Left renal pelvis (tissue), 4 donors: ENCODE data around the gene SLC10A3. TPM values are rescaled to one million over a fixed set of nuclear protein-coding genes. Genes with fewer than 3 reads are reported as not detected.

Experiments
- DNase-seq, 4 donors: peaks; one replicate each; pipeline ENCODE4 v3.0.0-alpha.2; 2013; ENCODE audit warnings: low read depth in 4 of 4, low spot score in 3 of 4
- polyA plus RNA-seq, 4 donors: library from polyadenylated mRNA; unstranded; fragments of 120-200 nt; gene quantifications; one replicate each; pipeline ENCODE4 v1.2.1, GENCODE V29; 2013; ENCODE audit not compliant: insufficient read length in 4 of 4

Gene SLC10A3
- polyA plus RNA-seq, 4 donors = 17.2 to 21.7 (median 21.0) TPM

GRCh38 chrX:154467556-154467955 lies 22.9 kb downstream of the SLC10A3 start:
- no peak for DNase-seq

GRCh38 chrX:154466907-154467306 lies 23.5 kb downstream of the SLC10A3 start:
- no peak for DNase-seq

GRCh38 chrX:154466036-154466435 lies 24.4 kb downstream of the SLC10A3 start:
- no peak for DNase-seq

- no peak for DNase-seq
Measured at GRCh38 chrX:154465601-154466000, 24.8 kb downstream of the SLC10A3 start.

- DNase-seq = no peak
Measured at GRCh38 chrX:154464806-154465365, 25.5 kb downstream of the SLC10A3 start.

GRCh38 chrX:154463611-154464220 lies 26.7 kb downstream of the SLC10A3 start:
- no peak for DNase-seq

- DNase-seq = no peak
Measured at GRCh38 chrX:154462396-154462795, 28.0 kb downstream of the SLC10A3 start.

GRCh38 chrX:154460326-154460725 lies 30.1 kb downstream of the SLC10A3 start:
- no peak for DNase-seq

- DNase-seq = no peak
Measured at GRCh38 chrX:154459832-154460231, 30.6 kb downstream of the SLC10A3 start.

- no peak for DNase-seq
Measured at GRCh38 chrX:154458954-154459778, 31.3 kb downstream of the SLC10A3 start.

GRCh38 chrX:154458116-154458953 lies 32.1 kb downstream of the SLC10A3 start, which contains the start of gene PLXNA3:
Gene PLXNA3 (plus strand): TSS chrX:154458281. CDS start chrX:154460184, 1,903 bp downstream.
- no peak for DNase-seq

GRCh38 chrX:154457491-154458115 lies 32.8 kb downstream of the SLC10A3 start:
- no peak for DNase-seq

- DNase-seq = no peak
Measured at GRCh38 chrX:154452823-154453222, 37.6 kb downstream of the SLC10A3 start.

- no peak for DNase-seq
Measured at GRCh38 chrX:154450312-154450711, 40.1 kb downstream of the SLC10A3 start.

GRCh38 chrX:154449618-154450017 lies 40.8 kb downstream of the SLC10A3 start:
- DNase-seq = no peak

GRCh38 chrX:154448484-154448883 lies 41.9 kb downstream of the SLC10A3 start:
- no peak for DNase-seq

- DNase-seq = no peak
Measured at GRCh38 chrX:154446430-154446829, 44.0 kb downstream of the SLC10A3 start.

GRCh38 chrX:154445776-154446175 lies 44.7 kb downstream of the SLC10A3 start:
- DNase-seq = no peak

GRCh38 chrX:154444755-154445246 lies 45.6 kb downstream of the SLC10A3 start:
- no peak for DNase-seq
